ENCODE results near the gene CAMK1G.

GRCh38 chr1:209624558-209625549 lies 41.3 kb downstream of the CAMK1G start:
- no peak for TF ChIP-seq ZNF449 (CRISPR knock-in tag; IDR thresholded peaks at IDR 0.05)
- no peak for TF ChIP-seq ZNF76 (CRISPR knock-in tag; IDR thresholded peaks at IDR 0.05; ENCODE audit: borderline replicate concordance)
- TF ChIP-seq HMG20B (CRISPR knock-in tag; IDR thresholded peaks at IDR 0.05): no peak
- TF ChIP-seq HEY1 (CRISPR knock-in tag; IDR thresholded peaks at IDR 0.05; ENCODE audit: borderline replicate concordance): no peak
- TF ChIP-seq SREBF1 (IDR thresholded peaks at IDR 0.05; ENCODE audit: borderline replicate concordance, low read depth, low read length): no peak
